ENCODE results near the gene PATJ.
"Not testable (repeated sequence)": the region's sequence is repeated elsewhere in the genome, so short reads cannot be mapped to it uniquely, and the experiment has no call there.

Gene PATJ

DNA sequence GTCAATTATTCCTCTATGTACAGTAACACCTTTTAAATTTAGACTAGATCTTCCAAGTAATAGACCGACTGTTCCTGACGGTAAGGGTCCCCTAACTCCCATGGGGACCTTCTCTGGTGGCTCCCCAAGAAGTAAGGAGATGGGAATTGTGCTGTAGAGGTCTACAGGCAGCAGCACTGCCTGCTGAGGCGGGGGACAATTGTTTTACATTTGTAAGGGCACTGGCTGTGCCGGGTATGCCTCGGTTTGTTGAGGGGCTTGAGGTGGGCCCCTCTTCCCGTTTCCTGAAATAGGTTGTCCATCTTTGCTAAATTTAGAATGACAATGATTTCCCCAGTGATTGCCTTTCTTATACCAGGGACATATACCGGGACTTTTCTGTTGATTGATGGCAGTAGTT is 439.3 kb downstream of the PATJ start:
- no peak for DNase-seq

GRCh38 chr1:62182157-62182556 is 439.9 kb downstream of the PATJ start:
- DNase-seq = peak; percentile 65

GRCh38 chr1:62183164-62184020 is 441.1 kb downstream of the PATJ start:
- DNase-seq = peak; percentile 91

- DNase-seq = no peak
Observed at GRCh38 chr1:62184336-62184735, 442.1 kb downstream of the PATJ start.

DNA sequence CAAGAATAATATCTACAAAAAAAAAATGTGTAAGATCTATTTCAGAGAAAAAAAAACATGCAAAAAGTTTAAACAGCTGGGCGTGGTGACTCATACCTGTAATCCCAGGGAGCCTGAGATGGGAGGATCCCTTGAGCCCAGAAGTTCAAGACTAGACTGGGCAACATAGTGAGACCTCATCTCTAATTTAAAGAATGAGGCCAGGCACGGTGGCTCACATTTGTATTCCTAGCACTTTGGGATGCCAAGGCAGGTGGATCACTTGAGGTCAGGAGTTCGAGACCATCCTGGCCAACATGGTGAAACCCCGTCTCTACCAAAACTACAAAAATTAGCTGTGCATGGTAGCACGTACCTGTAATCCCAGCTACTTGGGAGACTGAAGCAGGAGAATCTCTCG is 443.0 kb downstream of the PATJ start:
- DNase-seq = peak; percentile 41

GRCh38 chr1:62185677-62186076 is 443.4 kb downstream of the PATJ start:
- DNase-seq = no peak

- DNase-seq = no peak
Observed at GRCh38 chr1:62187548-62187947, 445.3 kb downstream of the PATJ start.

GRCh38 chr1:62188111-62188510 is 445.8 kb downstream of the PATJ start:
- no peak for DNase-seq

GRCh38 chr1:62194651-62195544 is 452.6 kb downstream of the PATJ start, which contains the start of gene L1TD1:
TSS of gene L1TD1 (plus strand) at chr1:62194849. CDS start at chr1:62206629, 11,780 bp downstream.
- no peak for DNase-seq

DNA sequence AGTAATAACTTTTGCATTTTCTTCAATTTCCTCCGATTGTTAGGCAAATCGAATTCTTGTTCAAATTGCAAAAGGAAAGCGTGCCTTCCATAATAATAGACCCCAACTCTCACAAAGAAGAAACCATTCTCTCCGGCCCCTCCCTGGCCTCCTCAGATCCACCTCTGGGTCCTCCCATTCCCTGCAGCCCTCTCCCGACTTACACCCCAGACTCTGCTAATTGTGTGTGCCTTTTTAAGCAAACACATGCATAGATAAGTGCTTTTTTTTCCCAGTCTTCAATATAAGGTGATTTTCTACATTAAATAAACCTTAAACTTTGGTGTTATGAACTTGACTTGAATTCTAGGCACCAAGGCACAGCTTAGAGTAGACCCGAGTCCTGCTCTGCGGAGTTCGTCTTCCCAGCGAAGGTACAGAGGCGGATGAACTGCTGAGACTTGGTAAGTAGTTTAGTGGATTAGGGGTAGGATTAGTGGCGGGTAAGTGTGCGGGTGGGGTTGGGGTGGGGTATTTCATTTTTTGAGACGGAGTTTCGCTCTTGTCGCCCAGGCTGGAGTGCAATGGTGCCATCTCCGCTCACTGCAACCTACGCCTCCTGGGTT is 453.9 kb downstream of the PATJ start:
- DNase-seq = no peak

DNA sequence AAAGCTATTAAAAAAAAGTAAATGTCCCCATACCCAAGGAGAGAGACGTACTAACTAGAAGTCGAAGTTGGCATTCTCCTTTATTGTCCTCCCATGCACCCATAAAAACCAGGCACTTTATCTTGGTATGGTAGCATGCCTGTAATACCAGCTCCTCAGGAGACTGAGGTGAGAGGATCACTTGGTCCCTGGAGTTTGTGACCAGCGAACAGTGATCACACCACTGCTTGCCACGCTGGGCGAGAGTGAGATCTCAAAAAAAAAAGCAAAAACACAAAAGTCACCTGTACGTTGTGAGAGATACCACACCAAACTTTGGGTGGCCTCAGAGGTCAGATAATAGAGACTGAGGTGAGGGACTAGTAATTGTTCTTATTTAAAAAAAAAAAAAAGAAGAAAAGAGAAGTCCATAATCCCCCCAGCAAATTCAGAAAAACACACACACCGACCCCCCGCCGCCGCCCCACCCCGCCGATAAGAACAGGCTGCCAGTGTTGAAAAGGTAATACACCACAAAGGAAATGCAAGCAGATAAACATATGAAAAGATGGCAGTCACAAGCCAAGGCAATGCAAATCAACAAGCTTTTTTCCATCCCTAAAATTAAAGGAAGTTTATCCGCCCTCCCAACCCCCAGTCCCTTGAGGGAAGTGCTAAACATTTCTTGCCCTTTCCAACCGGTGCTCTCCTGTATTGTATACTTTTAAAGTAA is 455.9 kb downstream of the PATJ start:
- no peak for DNase-seq

DNA sequence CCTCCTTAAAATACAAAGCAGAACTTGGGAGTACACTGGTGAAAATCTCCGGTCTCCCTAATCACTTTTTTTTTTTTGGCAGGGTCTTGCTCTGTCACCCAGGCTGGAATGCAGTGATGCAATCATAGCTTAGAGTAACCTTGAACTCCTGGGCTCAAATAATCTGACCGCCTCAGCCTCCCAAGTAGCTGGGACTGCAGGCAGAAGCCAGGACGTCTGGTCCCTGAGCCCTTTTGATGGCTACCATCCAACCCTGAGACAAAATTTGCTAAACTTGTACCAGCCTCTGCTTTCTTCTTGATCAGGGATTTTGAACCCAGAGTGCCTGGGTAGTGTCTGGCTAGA is 456.5 kb downstream of the PATJ start:
- no peak for DNase-seq

DNA sequence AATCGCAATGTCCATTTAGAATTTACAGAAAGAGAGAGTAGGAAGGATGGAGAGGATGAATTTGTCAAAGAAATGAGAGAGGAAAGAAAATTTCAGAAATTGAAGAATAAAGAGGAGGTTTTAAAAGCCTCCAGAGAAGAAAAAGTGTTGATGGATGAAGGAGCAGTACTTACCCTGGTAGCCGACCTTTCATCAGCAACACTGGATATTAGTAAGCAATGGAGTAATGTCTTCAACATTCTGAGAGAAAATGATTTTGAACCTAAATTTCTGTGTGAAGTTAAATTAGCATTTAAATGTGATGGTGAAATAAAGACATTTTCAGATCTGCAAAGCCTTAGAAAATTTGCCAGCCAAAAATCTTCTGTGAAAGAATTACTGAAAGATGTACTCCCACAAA is 464.9 kb downstream of the PATJ start:
- peak; percentile 8 for DNase-seq

DNA sequence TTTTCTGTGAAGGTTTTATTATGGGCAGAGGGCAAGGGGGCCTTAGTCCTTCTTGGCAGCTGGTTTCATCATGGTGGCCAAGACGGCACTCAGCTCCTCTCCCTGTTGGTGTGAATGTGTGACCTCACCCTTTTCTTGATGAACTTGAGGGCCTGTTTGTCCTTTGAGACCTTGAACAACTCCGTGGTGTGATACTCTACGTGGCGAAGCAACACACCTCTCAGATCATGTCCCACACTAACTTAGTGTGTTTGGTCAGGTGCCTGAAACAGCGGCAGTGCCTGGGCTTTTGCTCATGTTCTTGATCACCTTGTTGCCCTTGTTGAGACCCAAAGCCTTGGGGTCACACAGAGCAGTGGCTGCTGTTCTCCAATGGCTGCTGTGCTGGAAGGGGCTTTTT is 465.8 kb downstream of the PATJ start:
- DNase-seq = no peak

DNA sequence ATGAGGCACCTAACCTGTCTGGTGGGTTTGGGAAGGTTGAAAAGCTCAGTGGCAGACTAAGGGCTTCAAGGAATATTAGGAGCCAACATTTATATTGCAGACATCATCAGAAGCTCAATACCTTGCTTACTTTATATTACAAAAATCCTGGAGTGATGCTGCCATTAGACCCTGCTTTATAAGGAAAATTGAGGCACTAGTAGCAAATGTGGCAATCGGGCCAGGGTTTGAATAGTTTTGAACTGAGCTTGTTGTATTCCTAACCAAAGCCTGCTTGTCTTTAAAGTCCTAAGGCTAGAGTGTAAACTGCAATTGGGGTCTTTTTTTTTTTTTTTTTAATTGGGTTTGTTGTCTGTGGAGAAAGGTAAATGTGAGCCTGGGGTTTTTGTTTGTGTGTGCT is 466.7 kb downstream of the PATJ start:
- no peak for DNase-seq

DNA sequence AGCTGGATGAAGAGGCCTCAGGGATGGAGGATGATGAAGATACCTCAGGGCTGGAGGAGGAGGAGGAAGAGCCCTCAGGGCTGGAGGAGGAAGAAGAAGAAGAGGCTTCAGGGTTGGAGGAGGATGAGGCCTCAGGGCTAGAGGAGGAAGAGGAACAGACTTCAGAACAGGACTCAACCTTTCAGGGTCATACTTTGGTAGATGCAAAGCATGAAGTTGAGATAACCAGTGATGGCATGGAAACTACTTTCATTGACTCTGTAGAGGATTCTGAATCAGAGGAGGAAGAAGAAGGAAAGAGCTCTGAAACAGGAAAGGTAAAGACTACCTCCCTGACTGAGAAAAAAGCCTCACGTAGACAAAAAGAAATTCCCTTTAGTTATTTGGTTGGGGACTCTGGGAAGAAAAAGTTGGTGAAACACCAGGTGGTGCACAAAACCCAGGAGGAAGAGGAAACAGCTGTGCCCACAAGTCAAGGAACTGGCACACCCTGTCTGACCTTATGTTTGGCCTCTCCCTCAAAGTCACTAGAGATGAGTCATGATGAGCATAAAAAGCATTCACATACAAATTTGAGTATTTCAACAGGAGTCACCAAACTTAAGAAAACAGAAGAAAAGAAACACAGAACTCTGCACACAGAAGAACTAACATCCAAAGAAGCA is 467.8 kb downstream of the PATJ start:
- DNase-seq = peak; percentile 27

GRCh38 chr1:62210960-62211359 is 468.7 kb downstream of the PATJ start:
- peak; percentile 25 for DNase-seq

- no peak for DNase-seq
Observed at GRCh38 chr1:62212411-62212810, 470.1 kb downstream of the PATJ start.

- no peak for DNase-seq
Observed at GRCh38 chr1:62213075-62213914, 471.0 kb downstream of the PATJ start.

- DNase-seq = no peak
Observed at GRCh38 chr1:62218604-62219003, 476.3 kb downstream of the PATJ start.

DNA sequence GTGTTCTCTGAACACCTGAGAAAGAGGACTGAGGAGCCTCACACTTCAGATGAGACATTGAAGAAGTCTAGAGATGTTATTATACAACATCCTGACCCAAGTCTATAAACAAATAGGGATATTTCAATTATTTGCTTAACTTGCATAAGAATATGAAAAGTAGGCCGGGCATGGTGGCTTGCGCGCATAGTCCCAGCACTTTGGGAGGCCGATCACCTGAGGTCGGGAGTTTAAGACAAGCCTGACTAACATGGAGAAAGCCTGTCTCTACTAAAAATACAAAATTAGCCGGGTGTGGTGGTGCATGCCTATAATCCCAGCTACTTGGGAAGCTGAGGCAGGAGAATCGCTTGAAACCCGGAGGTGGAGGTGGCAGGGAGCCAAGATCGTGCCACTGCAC is 478.2 kb downstream of the PATJ start:
- not testable (repeated sequence) for DNase-seq

All from NCI-H2171 treated with DMSO at 0.1 percent for 48 hours (cell line).